DND-41 (cell line): ENCODE data around the gene NEURL1B.

Source experiments
- ATAC-seq: fragments of 200-7000 bp; cut with Tn5 transposase; 3 replicates; pipeline ENCODE4 v1.9.1; 2021; ENCODE audit warnings: low read depth; ENCODE audit not compliant: insufficient read depth
- DNase-seq: peaks from one replicate; pipeline ENCODE4 v3.0.0-alpha.2; 2020
- H2AFZ ChIP-seq: 2 replicates; pipeline ENCODE4 v1.6.0; 2012; ENCODE audit warnings: low read depth, low read length
- H3K27ac ChIP-seq: 2 replicates; pipeline ENCODE4 v1.5.1; 2012; ENCODE audit warnings: low read length, inconsistent platforms
- H3K27me3 ChIP-seq: fragments of 200-600 bp; sonication (generic); 2 replicates; pipeline ENCODE4 v1.6.0; 2012; ENCODE audit warnings: low read length, mild to moderate bottlenecking, inconsistent platforms; ENCODE audit not compliant: insufficient read depth, poor library complexity
- H3K36me3 ChIP-seq: 2 replicates; pipeline ENCODE4 v1.5.1; 2012; ENCODE audit warnings: low read length, inconsistent platforms; ENCODE audit not compliant: insufficient read depth
- H3K4me1 ChIP-seq: 2 replicates; pipeline ENCODE4 v1.5.1; 2012; ENCODE audit warnings: mild to moderate bottlenecking, low read length; ENCODE audit not compliant: insufficient read depth
- H3K4me2 ChIP-seq: 2 replicates; pipeline ENCODE4 v1.6.0; 2012; ENCODE audit warnings: mild to moderate bottlenecking, moderate library complexity, low read length, inconsistent platforms; ENCODE audit not compliant: insufficient read depth
- H3K4me3 ChIP-seq, 2 experiments: fragments of 200-600 bp in 1 of 2; shearing (Covaris generic) in 1 of 2; 2 replicates each; pipeline ENCODE4 v1.5.1; 2012 to 2016; ENCODE audit warnings: inconsistent platforms in 2 of 2, low read length in 2 of 2, mild to moderate bottlenecking in 2 of 2, low read depth in 1 of 2, moderate library complexity in 1 of 2
- H3K79me2 ChIP-seq: 2 replicates; pipeline ENCODE4 v1.6.0; 2012; ENCODE audit warnings: low read length, inconsistent platforms; ENCODE audit not compliant: insufficient read depth
- H3K9ac ChIP-seq: 2 replicates; pipeline ENCODE4 v1.6.0; 2012; ENCODE audit warnings: low read depth, mild to moderate bottlenecking, inconsistent platforms, low read length, moderate library complexity
- H3K9me3 ChIP-seq: 2 replicates; pipeline ENCODE4 v1.5.1; 2012; ENCODE audit warnings: low read length, moderate library complexity, mild to moderate bottlenecking, inconsistent platforms; ENCODE audit not compliant: insufficient read depth, severe bottlenecking
- H4K20me1 ChIP-seq: 2 replicates; pipeline ENCODE4 v1.6.0; 2012; ENCODE audit warnings: low read length; ENCODE audit not compliant: insufficient read depth
- CTCF ChIP-seq: IDR thresholded peaks from 2 replicates; pipeline ENCODE4 v1.5.1; 2012; ENCODE audit warnings: borderline replicate concordance, low read length, moderate library complexity, mild to moderate bottlenecking; ENCODE audit not compliant: poor library complexity, severe bottlenecking; ENCODE audit errors: extremely low read depth
- EZH2 ChIP-seq: IDR thresholded peaks from 3 replicates; pipeline ENCODE4 v1.6.1; 2012; ENCODE audit warnings: borderline replicate concordance, low read depth, mild to moderate bottlenecking, moderate library complexity, low read length, inconsistent platforms; ENCODE audit not compliant: severe bottlenecking

The NEURL1B gene

DNA sequence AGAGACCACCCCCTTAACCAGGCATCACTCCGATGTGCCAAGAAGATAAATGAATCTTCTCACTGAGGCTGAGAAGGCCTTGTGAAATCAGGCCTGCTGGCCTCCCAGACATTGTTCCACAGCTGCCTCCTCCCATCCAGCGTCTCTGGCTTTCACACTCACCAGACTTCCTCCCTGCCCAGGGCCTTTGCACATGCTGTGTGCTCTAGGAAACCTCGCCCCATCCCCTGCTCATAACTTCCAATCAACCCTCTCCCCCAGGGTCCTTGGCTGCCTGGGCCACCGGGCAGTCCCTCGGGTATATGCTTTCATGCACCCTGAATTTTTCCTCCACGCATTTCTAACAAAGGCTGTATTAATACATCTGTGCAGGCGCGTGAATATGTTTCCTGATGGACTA, 71.5 kb downstream of the NEURL1B start:
- TF ChIP-seq EZH2 (no peak), CTCF (no peak)
- H2AFZ ChIP-seq, result no peak overlapping the region

DNA sequence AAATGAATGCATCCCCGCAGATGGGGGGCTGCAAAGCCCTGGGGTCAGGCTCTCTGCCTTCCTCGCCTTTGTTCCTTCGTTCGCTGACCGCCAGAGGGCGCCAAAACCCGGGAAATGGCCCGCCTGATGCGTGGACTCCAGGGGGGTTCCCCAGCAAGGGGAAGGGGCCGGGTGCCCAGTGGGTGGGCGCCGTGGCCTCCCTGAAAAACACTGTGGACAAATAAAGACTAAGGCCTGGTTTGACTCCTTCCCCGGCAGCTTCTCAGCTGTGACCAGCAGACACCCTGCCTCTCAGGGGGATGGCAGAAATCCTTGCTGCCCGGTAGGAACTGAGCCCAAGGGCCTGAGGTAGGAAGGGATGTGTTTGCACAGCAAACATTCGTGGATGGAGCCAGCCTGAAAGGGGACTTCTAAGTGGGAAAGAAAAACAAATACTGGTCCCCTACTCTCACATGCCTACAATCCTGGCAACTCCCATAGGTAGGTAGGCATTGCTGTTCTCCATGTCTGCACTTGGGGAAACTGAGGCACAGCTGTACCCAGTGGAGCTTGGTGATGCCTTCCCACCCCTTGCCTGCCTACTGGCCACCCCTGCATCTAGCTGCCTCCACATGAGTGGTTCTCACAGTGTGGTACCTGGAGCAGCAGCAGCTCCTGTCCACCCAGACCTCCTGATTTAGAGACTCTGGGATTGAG, 72.2 kb downstream of the NEURL1B start:
- peak; percentile 67 for DNase-seq
- Histone ChIP-seq H3K36me3 (no peaks in the 10 kb centered on the region), H3K4me3 (no peak overlapping the region), H2AFZ (peak overlapping the region; percentile 29; the same call in 1 of the 2 replicates), H3K27ac (no peak overlapping the region), H3K9me3 (no peaks in the 10 kb centered on the region), H3K79me2 (no peaks in the 10 kb centered on the region), H4K20me1 (no peaks in the 10 kb centered on the region), H3K4me2 (peak overlapping the region; percentile 39), H3K27me3 (no peaks in the 10 kb centered on the region), H3K9ac (no peak overlapping the region), H3K4me1 (peaks cover 3% of the 10 kb centered on the region; the same call in 1 of the 2 replicates)
- peak; percentile 88 for TF ChIP-seq CTCF
- TF ChIP-seq EZH2, result no peak
- ATAC-seq, result peak; percentile 72

More for the DNA sequence above, 71.5 kb downstream of the NEURL1B start:
- ATAC-seq (no peak), DNase-seq (no peak)
- Histone ChIP-seq H4K20me1 (no peaks in the 10 kb centered on the region), H3K4me3 (no peak overlapping the region), H3K27me3 (no peaks in the 10 kb centered on the region), H3K9me3 (no peaks in the 10 kb centered on the region), H3K4me2 (no peak overlapping the region), H3K9ac (no peak overlapping the region), H3K27ac (no peak overlapping the region), H3K79me2 (no peaks in the 10 kb centered on the region), H3K4me1 (peaks cover 3% of the 10 kb centered on the region; the same call in 1 of the 2 replicates), H3K36me3 (no peaks in the 10 kb centered on the region)

DNA sequence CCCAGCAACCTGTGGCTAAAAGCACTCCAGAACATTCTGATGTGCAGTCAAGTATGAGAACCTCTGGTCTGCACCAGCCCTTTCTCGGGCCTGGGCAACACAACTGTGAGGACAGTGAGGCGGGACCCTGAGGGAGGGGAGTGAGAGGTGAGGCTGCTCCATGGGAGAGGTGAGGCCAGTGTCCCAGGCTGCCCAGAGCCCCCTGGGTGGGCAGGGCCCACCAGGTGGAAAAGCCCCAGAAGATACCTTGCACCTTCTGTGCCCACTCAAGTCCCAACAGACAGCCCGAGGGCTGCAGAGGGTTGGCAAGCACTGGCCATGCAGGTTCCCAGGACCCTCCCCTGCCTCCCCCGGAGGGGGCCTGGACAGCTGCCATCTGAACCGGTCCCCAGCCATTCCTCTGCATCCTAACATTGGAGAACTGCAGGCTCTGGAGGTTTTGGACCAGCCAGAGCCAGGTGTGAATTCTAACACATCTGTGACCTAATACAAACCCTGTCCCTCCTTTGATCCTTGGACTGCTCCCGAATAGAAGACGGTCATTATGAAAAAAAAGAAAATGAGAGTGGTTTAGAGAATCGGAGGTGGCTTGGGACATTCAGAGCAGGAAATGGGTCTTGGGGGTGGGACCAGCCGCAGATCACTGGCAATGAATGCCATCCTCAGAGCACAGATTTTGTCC, 72.9 kb downstream of the NEURL1B start:
- no peak overlapping the region for H3K4me2 ChIP-seq
- H2AFZ ChIP-seq, result no peak overlapping the region
- H3K27ac ChIP-seq, result no peak overlapping the region

More for the DNA sequence above, 72.9 kb downstream of the NEURL1B start:
- H3K9ac ChIP-seq, result no peak overlapping the region
- H3K36me3 ChIP-seq, result no peaks in the 10 kb centered on the region
- H3K79me2 ChIP-seq, result no peaks in the 10 kb centered on the region
- no peaks in the 10 kb centered on the region for H3K9me3 ChIP-seq
- ATAC-seq, result no peak
- H3K4me1 ChIP-seq, result peaks cover 3% of the 10 kb centered on the region; the same call in 1 of the 2 replicates
- no peak for TF ChIP-seq CTCF
- TF ChIP-seq EZH2, result no peak
- no peaks in the 10 kb centered on the region for H4K20me1 ChIP-seq
- no peaks in the 10 kb centered on the region for H3K27me3 ChIP-seq
- no peak overlapping the region for H3K4me3 ChIP-seq
- no peak for DNase-seq
